Measurements from ENCODE around the gene S100A14. TPM values are rescaled to one million over a fixed set of nuclear protein-coding genes. Genes with fewer than 3 reads are reported as not detected.

The S100A14 gene
- total and polyA plus RNA-seq, 2 of the 13 experiments (the other 11 are each of a cell fraction or from before 2014, with no cell fraction given) = 1.4 to 7.7 TPM

GRCh38 chr1:153608742-153609584 is 7.2 kb downstream of the S100A14 start (continued):
- TF ChIP-seq ZBED4 (CRISPR knock-in tag; IDR thresholded peaks at IDR 0.05; ENCODE audit: borderline replicate concordance) (peak; percentile 43; the same call in 1 of the 2 replicates), FOXP4 (CRISPR knock-in tag; IDR thresholded peaks at IDR 0.05) (peak; percentile 46; the same call in 1 of the 2 replicates), ZNF788 (CRISPR knock-in tag; IDR thresholded peaks at IDR 0.05; ENCODE audit: borderline replicate concordance) (peak; percentile 40; the same call in 1 of the 2 replicates), PHF8 (CRISPR knock-in tag; IDR thresholded peaks at IDR 0.05) (no peak; the same call in none of the 2 replicates), ZNF256 (CRISPR knock-in tag; conservative IDR thresholded peaks at IDR 0.05) (no peak), ELK4 (CRISPR knock-in tag; IDR thresholded peaks at IDR 0.05; ENCODE audit: borderline replicate concordance) (no peak), NFIC (IDR thresholded peaks at IDR 0.05; ENCODE audit: low read length) (no peak), ZNF468 (CRISPR knock-in tag; IDR thresholded peaks at IDR 0.05) (no peak), ZNF512B (CRISPR knock-in tag; IDR thresholded peaks at IDR 0.05; ENCODE audit: borderline replicate concordance) (no peak), ZNF605 (CRISPR knock-in tag; IDR thresholded peaks at IDR 0.05) (peak; percentile 48; the same call in 1 of the 2 replicates), KDM3A (CRISPR knock-in tag; IDR thresholded peaks at IDR 0.05; ENCODE audit: low read depth) (no peak)
- TF ChIP-seq, protein P1, sequence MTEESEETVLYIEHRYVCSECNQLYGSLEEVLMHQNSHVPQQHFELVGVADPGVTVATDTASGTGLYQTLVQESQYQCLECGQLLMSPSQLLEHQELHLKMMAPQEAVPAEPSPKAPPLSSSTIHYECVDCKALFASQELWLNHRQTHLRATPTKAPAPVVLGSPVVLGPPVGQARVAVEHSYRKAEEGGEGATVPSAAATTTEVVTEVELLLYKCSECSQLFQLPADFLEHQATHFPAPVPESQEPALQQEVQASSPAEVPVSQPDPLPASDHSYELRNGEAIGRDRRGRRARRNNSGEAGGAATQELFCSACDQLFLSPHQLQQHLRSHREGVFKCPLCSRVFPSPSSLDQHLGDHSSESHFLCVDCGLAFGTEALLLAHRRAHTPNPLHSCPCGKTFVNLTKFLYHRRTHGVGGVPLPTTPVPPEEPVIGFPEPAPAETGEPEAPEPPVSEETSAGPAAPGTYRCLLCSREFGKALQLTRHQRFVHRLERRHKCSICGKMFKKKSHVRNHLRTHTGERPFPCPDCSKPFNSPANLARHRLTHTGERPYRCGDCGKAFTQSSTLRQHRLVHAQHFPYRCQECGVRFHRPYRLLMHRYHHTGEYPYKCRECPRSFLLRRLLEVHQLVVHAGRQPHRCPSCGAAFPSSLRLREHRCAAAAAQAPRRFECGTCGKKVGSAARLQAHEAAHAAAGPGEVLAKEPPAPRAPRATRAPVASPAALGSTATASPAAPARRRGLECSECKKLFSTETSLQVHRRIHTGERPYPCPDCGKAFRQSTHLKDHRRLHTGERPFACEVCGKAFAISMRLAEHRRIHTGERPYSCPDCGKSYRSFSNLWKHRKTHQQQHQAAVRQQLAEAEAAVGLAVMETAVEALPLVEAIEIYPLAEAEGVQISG (CRISPR knock-in tag; IDR thresholded peaks at IDR 0.05) = peak; percentile 30; the same call in 1 of the 2 replicates
- TF ChIP-seq, protein P2, sequence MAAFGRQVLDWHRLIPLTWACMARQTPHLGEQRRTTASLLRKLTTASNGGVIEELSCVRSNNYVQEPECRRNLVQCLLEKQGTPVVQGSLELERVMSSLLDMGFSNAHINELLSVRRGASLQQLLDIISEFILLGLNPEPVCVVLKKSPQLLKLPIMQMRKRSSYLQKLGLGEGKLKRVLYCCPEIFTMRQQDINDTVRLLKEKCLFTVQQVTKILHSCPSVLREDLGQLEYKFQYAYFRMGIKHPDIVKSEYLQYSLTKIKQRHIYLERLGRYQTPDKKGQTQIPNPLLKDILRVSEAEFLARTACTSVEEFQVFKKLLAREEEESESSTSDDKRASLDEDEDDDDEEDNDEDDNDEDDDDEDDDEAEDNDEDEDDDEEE (CRISPR knock-in tag; IDR thresholded peaks at IDR 0.05) = peak; percentile 85; the same call in 1 of the 2 replicates

Data from HepG2 (cell line).